ENCODE measurements around the gene FAM83C. TPM values are rescaled to one million over a fixed set of nuclear protein-coding genes. Genes with fewer than 3 reads are reported as not detected.

FAM83C gene
- total and polyA plus RNA-seq, 2 experiments from 2014 or later, result not detected

DNA sequence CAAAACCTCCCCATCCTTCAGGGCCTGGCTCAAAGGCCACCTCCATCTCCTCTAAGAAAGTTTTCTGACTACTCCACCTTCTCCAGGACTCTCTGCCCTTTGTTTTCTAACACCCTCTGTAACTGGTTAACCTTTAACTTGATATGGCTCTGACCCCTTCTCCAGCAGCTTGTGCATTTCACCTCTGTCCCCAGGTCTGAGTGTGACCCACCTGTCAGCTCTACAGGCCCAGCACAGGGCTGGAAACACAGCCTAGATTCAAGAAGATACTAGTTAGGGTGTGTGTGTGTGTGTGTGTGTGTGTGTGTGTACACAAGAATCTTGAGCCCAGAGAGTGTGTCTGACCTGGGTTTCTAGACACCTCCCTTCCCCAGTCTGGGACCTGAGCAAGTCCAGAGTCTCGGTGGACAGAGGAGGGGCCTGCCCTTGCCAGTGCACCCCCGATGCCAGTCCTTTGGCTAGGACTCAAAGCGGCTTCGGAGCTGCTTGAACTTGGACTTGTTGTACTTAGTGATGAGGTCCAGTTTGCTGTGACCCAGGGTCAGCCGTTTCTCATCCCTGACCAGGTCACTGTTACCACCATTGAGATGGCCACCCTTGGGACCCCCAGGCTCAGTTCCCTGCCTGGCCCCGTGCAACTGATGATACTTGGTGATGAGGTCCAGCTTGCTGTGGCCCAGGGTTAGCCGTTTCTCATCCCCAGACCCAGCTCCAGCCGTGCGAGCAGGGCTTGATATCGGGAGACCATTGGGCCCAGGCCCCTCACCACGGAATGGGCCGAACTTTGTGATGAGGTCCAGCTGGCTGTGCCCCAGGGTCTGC is 5.9 kb downstream of the FAM83C start:
- Histone ChIP-seq H3K79me2 (peaks cover 30% of the 10 kb centered on the region), H3K4me1 (ENCODE audit: insufficient read depth) (peaks cover 22% of the 10 kb centered on the region), H3K27me3 (no peaks in the 10 kb centered on the region), H3K36me3 (replicated peaks; ENCODE audit: insufficient read depth, low read depth) (no peaks in the 10 kb centered on the region), H3K4me3 (no peak overlapping the region), H3K27ac (peak overlapping the region; percentile 97), H3K9me3 (ENCODE audit: low read depth) (no peaks in the 10 kb centered on the region), H3K4me2 (peak overlapping the region; percentile 92), H2AFZ (no peak overlapping the region), H4K20me1 (ENCODE audit: insufficient read depth, poor library complexity, severe bottlenecking) (peaks cover 8% of the 10 kb centered on the region), H3K9me2 (replicated peaks; ENCODE audit: insufficient read depth) (no peaks in the 10 kb centered on the region)
- 90% methylated on average over 12 of the region's 12 CpGs for WGBS (ENCODE audit: low lambda C conversion rate, missing lambda C conversion rate)
- DNase-seq (ENCODE audit: low spot score), result peak; percentile 54
- TF ChIP-seq EZH2phosphoT487 (IDR thresholded peaks at IDR 0.05; ENCODE audit: low read depth, severe bottlenecking, unreplicated experiment) (no peak), EZH2 (IDR thresholded peaks at IDR 0.05; ENCODE audit: borderline replicate concordance) (no peak)
- TF ChIP-seq, protein P1, sequence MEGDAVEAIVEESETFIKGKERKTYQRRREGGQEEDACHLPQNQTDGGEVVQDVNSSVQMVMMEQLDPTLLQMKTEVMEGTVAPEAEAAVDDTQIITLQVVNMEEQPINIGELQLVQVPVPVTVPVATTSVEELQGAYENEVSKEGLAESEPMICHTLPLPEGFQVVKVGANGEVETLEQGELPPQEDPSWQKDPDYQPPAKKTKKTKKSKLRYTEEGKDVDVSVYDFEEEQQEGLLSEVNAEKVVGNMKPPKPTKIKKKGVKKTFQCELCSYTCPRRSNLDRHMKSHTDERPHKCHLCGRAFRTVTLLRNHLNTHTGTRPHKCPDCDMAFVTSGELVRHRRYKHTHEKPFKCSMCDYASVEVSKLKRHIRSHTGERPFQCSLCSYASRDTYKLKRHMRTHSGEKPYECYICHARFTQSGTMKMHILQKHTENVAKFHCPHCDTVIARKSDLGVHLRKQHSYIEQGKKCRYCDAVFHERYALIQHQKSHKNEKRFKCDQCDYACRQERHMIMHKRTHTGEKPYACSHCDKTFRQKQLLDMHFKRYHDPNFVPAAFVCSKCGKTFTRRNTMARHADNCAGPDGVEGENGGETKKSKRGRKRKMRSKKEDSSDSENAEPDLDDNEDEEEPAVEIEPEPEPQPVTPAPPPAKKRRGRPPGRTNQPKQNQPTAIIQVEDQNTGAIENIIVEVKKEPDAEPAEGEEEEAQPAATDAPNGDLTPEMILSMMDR (IDR thresholded peaks at IDR 0.05; ENCODE audit: poor library complexity), result no peak

DNA sequence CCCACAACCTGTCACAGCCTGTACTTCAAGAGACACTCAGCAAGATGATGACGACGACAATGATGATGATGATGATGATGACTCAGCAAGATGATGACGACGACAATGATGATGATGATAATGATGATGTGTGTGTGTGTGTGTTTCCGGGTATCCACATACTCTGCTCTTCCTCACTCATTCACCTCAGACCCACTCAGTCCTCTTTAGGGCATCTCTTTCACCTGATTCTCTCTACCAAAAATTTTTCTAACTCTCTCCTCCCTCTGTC is 6.5 kb downstream of the FAM83C start:
- Histone ChIP-seq H2AFZ (no peak overlapping the region), H3K36me3 (replicated peaks; ENCODE audit: insufficient read depth, low read depth) (no peaks in the 10 kb centered on the region), H3K9me2 (replicated peaks; ENCODE audit: insufficient read depth) (no peaks in the 10 kb centered on the region), H3K4me2 (peak overlapping the region; percentile 92), H3K4me1 (ENCODE audit: insufficient read depth) (peaks cover 22% of the 10 kb centered on the region), H3K27ac (peak overlapping the region; percentile 97), H4K20me1 (ENCODE audit: insufficient read depth, poor library complexity, severe bottlenecking) (peaks cover 8% of the 10 kb centered on the region), H3K9me3 (ENCODE audit: low read depth) (no peaks in the 10 kb centered on the region), H3K79me2 (peaks cover 33% of the 10 kb centered on the region), H3K4me3 (no peak overlapping the region), H3K27me3 (no peaks in the 10 kb centered on the region)
- WGBS (ENCODE audit: low lambda C conversion rate, missing lambda C conversion rate), result 78% methylated on average over 5 of the region's 5 CpGs
- DNase-seq (ENCODE audit: low spot score), result no peak
- TF ChIP-seq EZH2 (IDR thresholded peaks at IDR 0.05; ENCODE audit: borderline replicate concordance), result no peak
- TF ChIP-seq EZH2phosphoT487 (IDR thresholded peaks at IDR 0.05; ENCODE audit: low read depth, severe bottlenecking, unreplicated experiment), result no peak
- TF ChIP-seq, protein P1 (IDR thresholded peaks at IDR 0.05; ENCODE audit: poor library complexity), result no peak

DNA sequence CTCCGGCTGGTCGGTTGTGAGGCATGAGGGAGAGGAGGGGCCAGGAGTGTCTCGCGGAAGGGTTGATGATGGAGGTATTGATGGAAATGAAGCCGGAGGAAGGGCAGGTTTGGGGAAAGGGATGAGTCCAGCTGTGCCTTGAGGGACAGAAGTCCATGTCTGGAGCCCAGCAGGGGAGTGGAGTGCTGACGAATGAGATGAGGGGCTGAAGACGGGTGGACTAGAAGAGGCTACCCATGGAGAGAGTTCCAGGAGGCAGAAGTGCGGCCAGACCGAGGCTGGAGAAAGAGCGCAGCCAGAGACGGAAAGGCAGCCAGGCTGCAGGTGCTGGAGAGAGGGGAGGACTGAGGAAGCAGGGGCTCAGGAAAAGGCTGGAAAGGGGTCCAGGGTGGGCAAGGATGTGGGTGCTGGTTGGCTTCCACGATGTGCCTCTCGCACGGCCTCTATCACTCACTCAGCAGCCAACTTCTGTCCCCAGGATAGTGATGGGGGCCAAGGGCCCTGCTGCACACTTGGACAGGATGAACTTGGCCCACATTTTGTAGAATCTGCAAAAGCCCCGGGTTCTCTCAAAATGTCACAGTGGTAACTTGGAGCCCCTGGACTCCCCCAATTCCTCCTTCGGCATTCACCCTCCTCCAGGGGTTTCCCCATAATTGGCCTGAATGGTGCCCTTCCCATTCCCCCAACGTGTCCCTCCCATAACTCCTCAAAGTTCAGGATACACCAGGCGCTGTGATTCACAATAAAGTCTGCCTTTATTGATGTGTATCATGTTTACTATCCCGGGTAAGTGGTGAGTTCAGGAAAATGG is 7.0 kb downstream of the FAM83C start:
- 42% methylated on average over 19 of the region's 19 CpGs for WGBS (ENCODE audit: low lambda C conversion rate, missing lambda C conversion rate)
- Histone ChIP-seq H3K27me3 (no peaks in the 10 kb centered on the region), H3K9me3 (ENCODE audit: low read depth) (no peaks in the 10 kb centered on the region), H3K27ac (peak overlapping the region; percentile 97), H2AFZ (peak overlapping the region; percentile 86), H3K9me2 (replicated peaks; ENCODE audit: insufficient read depth) (no peaks in the 10 kb centered on the region), H3K4me3 (peak overlapping the region; percentile 91), H4K20me1 (ENCODE audit: insufficient read depth, poor library complexity, severe bottlenecking) (peaks cover 8% of the 10 kb centered on the region), H3K79me2 (peaks cover 39% of the 10 kb centered on the region), H3K4me1 (ENCODE audit: insufficient read depth) (peaks cover 22% of the 10 kb centered on the region), H3K36me3 (replicated peaks; ENCODE audit: insufficient read depth, low read depth) (no peaks in the 10 kb centered on the region), H3K4me2 (peak overlapping the region; percentile 92)
- TF ChIP-seq, protein P1 (IDR thresholded peaks at IDR 0.05; ENCODE audit: poor library complexity), result no peak
- TF ChIP-seq EZH2 (IDR thresholded peaks at IDR 0.05; ENCODE audit: borderline replicate concordance) (no peak), EZH2phosphoT487 (IDR thresholded peaks at IDR 0.05; ENCODE audit: low read depth, severe bottlenecking, unreplicated experiment) (no peak)
- no peak for DNase-seq (ENCODE audit: low spot score)
